PC-3 (cell line): ENCODE data around the gene IL18RAP. TPM values are rescaled to one million over a fixed set of nuclear protein-coding genes. Genes with fewer than 3 reads are reported as not detected.

ENCODE experiments used
- ATAC-seq: fragments of 200-7000 bp; cut with Tn5 transposase; 2 replicates; pipeline ENCODE4 v1.9.1; 2020; ENCODE audit warnings: mild to moderate bottlenecking, moderate library complexity
- BruUV-seq: library from RNA; stranded (reverse); fragments of 400-500 nt; replicated peaks from 2 replicates; lab custom pipeline; 2021; lab: Mats Ljungman, UMichigan
- CTCF ChIA-PET: fragments of 300-600 bp; sonication (Branson Sonifier 250); formaldehyde crosslinking; loops from one replicate; lab custom pipeline; 2022; ENCODE audit warnings: antibody characterized with exemption; lab: Charles Lee
- POLR2A ChIA-PET: fragments of 300-600 bp; sonication (Branson Sonifier 250); formaldehyde crosslinking; loops from one replicate; lab custom pipeline; 2022; ENCODE audit warnings: antibody characterized with exemption; ENCODE audit not compliant: unreplicated experiment; lab: Charles Lee
- DNase-seq: peaks from one replicate; pipeline ENCODE4 v3.0.0-alpha.2; 2015
- H2AFZ ChIP-seq: fragments of 300-600 bp; sonication (generic); 2 replicates; pipeline ENCODE4 v1.6.0; 2016; ENCODE audit warnings: antibody characterized with exemption, low read length
- H3F3A ChIP-seq: fragments of 300-600 bp; sonication (generic); one replicate; pipeline ENCODE4 v1.6.0; 2017; ENCODE audit warnings: antibody characterized with exemption, low read length, control low read depth, mild to moderate bottlenecking; ENCODE audit not compliant: unreplicated experiment
- H3K27ac ChIP-seq: fragments of 300-600 bp; sonication (generic); 2 replicates; pipeline ENCODE4 v1.5.1; 2016; ENCODE audit warnings: mild to moderate bottlenecking, low read length
- H3K27me3 ChIP-seq: fragments of 300-600 bp; sonication (generic); 2 replicates; pipeline ENCODE4 v1.6.1; 2016; ENCODE audit warnings: low read length, mixed read lengths
- H3K36me3 ChIP-seq: fragments of 300-600 bp; sonication (generic); 2 replicates; pipeline ENCODE4 v1.6.1; 2016; ENCODE audit warnings: low read depth, mixed run types, low read length, mixed read lengths
- H3K4me1 ChIP-seq: fragments of 300-600 bp; sonication (generic); 2 replicates; pipeline ENCODE4 v1.5.1; 2016; ENCODE audit warnings: low read length; ENCODE audit not compliant: insufficient read depth
- H3K4me2 ChIP-seq: fragments of 300-600 bp; sonication (generic); 2 replicates; pipeline ENCODE4 v1.6.0; 2016; ENCODE audit warnings: low read length
- H3K4me3 ChIP-seq: fragments of 300-600 bp; sonication (generic); 2 replicates; pipeline ENCODE4 v1.5.1; 2016; ENCODE audit warnings: mild to moderate bottlenecking, low read length, mixed read lengths
- H3K79me2 ChIP-seq: fragments of 300-600 bp; sonication (generic); 2 replicates; pipeline ENCODE4 v1.6.1; 2017; ENCODE audit warnings: low read length, mixed read lengths
- H3K9ac ChIP-seq: fragments of 300-600 bp; sonication (generic); 2 replicates; pipeline ENCODE4 v1.6.0; 2016; ENCODE audit warnings: mild to moderate bottlenecking, low read length
- H3K9me2 ChIP-seq: fragments of 300-600 bp; sonication (generic); replicated peaks from 2 replicates; pipeline ENCODE4 v1.6.1; 2016; ENCODE audit warnings: mixed run types, low read length, mixed read lengths
- H3K9me3 ChIP-seq: fragments of 300-600 bp; sonication (generic); 2 replicates; pipeline ENCODE4 v1.6.1; 2016; ENCODE audit warnings: low read length, mixed read lengths
- H4K20me1 ChIP-seq: fragments of 300-600 bp; sonication (generic); 2 replicates; pipeline ENCODE4 v1.6.1; 2016; ENCODE audit warnings: low read length, mixed read lengths
- CTCF ChIP-seq: fragments of 300-600 bp; sonication (generic); conservative IDR thresholded peaks from 2 replicates; pipeline ENCODE4 v1.5.1; 2017; ENCODE audit warnings: antibody characterized with exemption, low read depth, mild to moderate bottlenecking, low read length
- EZH2 ChIP-seq: fragments of 300-600 bp; sonication (generic); IDR thresholded peaks from one replicate; pipeline ENCODE4 v1.6.1; 2017; ENCODE audit warnings: antibody characterized with exemption, mild to moderate bottlenecking, low read length; ENCODE audit not compliant: unreplicated experiment
- EZH2phosphoT487 ChIP-seq: fragments of 300-600 bp; sonication (generic); IDR thresholded peaks from 2 replicates; pipeline ENCODE4 v1.6.1; 2018; ENCODE audit warnings: mild to moderate bottlenecking, antibody characterized with exemption, low read length, borderline replicate concordance
- intact Hi-C: fragments of 100-400 bp; cut with micrococcal nuclease; formaldehyde crosslinking; loops from 2 replicates; pipeline ENCODE4 v1.9.0; 2023
- total RNA-seq: library from RNA; depleted of rRNA; stranded (reverse); fragments of >200 nt; gene quantifications from 2 replicates; pipeline ENCODE4 v1.2.3, GENCODE V29; 2014

IL18RAP gene
- total RNA-seq, 1 experiment from 2014 or later, result not detected

- peak overlapping the region; percentile 73 for H3K27ac ChIP-seq
Observed at GRCh38 chr2:102486941-102487702, 64.2 kb downstream of the IL18RAP start.

GRCh38 chr2:102487761-102488462 lies 65.0 kb downstream of the IL18RAP start:
- H3K9me3 ChIP-seq, result no peaks in the 10 kb centered on the region
- H4K20me1 ChIP-seq, result no peaks in the 10 kb centered on the region
- ChIA-PET CTCF (no interaction called here), POLR2A (no interaction called here)
- peak; percentile 95 for DNase-seq
- peak overlapping the region; percentile 73 for H2AFZ ChIP-seq
- no TSS peak for BruUV-seq
- peak overlapping the region; percentile 48; the same call in 1 of the 2 replicates for H3K4me3 ChIP-seq
- H3K36me3 ChIP-seq, result no peaks in the 10 kb centered on the region
- H3K4me2 ChIP-seq, result peak overlapping the region; percentile 80
- H3K9me2 ChIP-seq, result no peaks in the 10 kb centered on the region
- H3K79me2 ChIP-seq, result no peaks in the 10 kb centered on the region
- peaks cover 14% of the 10 kb centered on the region for H3K4me1 ChIP-seq
- intact Hi-C loops, result no loop called here
- ATAC-seq, result peak; percentile 49
- no peaks in the 10 kb centered on the region for H3K27me3 ChIP-seq
- TF ChIP-seq CTCF (no peak), EZH2 (no peak), EZH2phosphoT487 (no peak)
- H3F3A ChIP-seq, result no peaks in the 10 kb centered on the region
- H3K9ac ChIP-seq, result no peak overlapping the region
- H3K27ac ChIP-seq, result peak overlapping the region; percentile 73

More at GRCh38 chr2:102486941-102487702, 64.2 kb downstream of the IL18RAP start:
- CTCF ChIA-PET, result no interaction called here
- Histone ChIP-seq H3K4me1 (peaks cover 14% of the 10 kb centered on the region), H3K36me3 (no peaks in the 10 kb centered on the region), H2AFZ (peak overlapping the region; percentile 73; the same call in 1 of the 2 replicates), H4K20me1 (no peaks in the 10 kb centered on the region), H3K4me2 (peak overlapping the region; percentile 80), H3K79me2 (no peaks in the 10 kb centered on the region), H3K9ac (no peak overlapping the region), H3K27me3 (no peaks in the 10 kb centered on the region), H3F3A (no peaks in the 10 kb centered on the region), H3K9me2 (no peaks in the 10 kb centered on the region), H3K9me3 (no peaks in the 10 kb centered on the region), H3K4me3 (peak overlapping the region; percentile 48; the same call in 1 of the 2 replicates)
- POLR2A ChIA-PET, result no interaction called here
- DNase-seq (no peak), ATAC-seq (no peak)
- TF ChIP-seq CTCF (no peak), EZH2phosphoT487 (no peak), EZH2 (no peak)
- no TSS peak for BruUV-seq
- intact Hi-C loops, result no loop called here
